A549 (cell line): ENCODE results near the gene GNPDA1. TPM values are rescaled to one million over a fixed set of nuclear protein-coding genes. Genes with fewer than 3 reads are reported as not detected.
A peak's percentile ranks its signal among the peaks of the same experiment; 100 is the strongest.

Experiments
- ATAC-seq, 2 experiments: fragments of 200-7000 bp in 1 of 2; fragments of >200 bp in 1 of 2; cut with Nextera tagmentation in 1 of 2; cut with Tn5 transposase in 1 of 2; 3 replicates each; pipeline versions ENCODE4 v1.8.0 to v1.9.1; 2018 to 2020; ENCODE audit warnings: mild to moderate bottlenecking in 1 of 2, moderate library complexity in 1 of 2
- CTCF ChIA-PET: fragments of 300-600 bp; sonication (Branson Sonifier 250); formaldehyde crosslinking; extraction: SDS; loops from one replicate; lab custom pipeline; 2021; ENCODE audit warnings: antibody characterized with exemption, inconsistent platforms; lab: Yijun Ruan, JAX
- POLR2A ChIA-PET: fragments of 350-600 bp; formaldehyde crosslinking; extraction: SDS; loops from one replicate; lab custom pipeline; 2021; ENCODE audit warnings: antibody characterized with exemption, inconsistent platforms; lab: Yijun Ruan, JAX
- DNase-seq, 2 experiments: peaks; one replicate each; pipeline versions ENCODE4 v3.0.0 to v3.0.0-alpha.2; 2011 to 2016; ENCODE audit warnings: low read depth in 1 of 2, low spot score in 1 of 2
- FAIRE-seq: peaks from 2 replicates; lab custom pipeline; 2011; peaks lifted over from hg19 to GRCh38; lab: Jason Lieb, UNC
- H3K27ac ChIP-seq, 2 experiments: fragments of >200 bp; sonication (Bioruptor Twin); formaldehyde crosslinking; 3 replicates each; pipeline ENCODE4 v1.5.1; 2016 to 2017
- H3K4me1 ChIP-seq: fragments of >200 bp; sonication (Bioruptor Twin); formaldehyde crosslinking; 3 replicates; pipeline ENCODE4 v1.6.1; 2016
- H3K4me2 ChIP-seq: fragments of >200 bp; sonication (Bioruptor Twin); formaldehyde crosslinking; 3 replicates; pipeline ENCODE4 v1.6.1; 2016
- H3K4me3 ChIP-seq: fragments of >200 bp; sonication (Bioruptor Twin); formaldehyde crosslinking; 3 replicates; pipeline ENCODE4 v1.5.1; 2016
- H3K9me3 ChIP-seq: fragments of >200 bp; sonication (Bioruptor Twin); formaldehyde crosslinking; 3 replicates; pipeline ENCODE4 v1.6.1; 2016
- ATOH8 ChIP-seq: fragments of 250-450 bp; sonication (Bioruptor Pico); IDR thresholded peaks from 2 replicates; pipeline ENCODE4 v1.5.0; 2020; ENCODE audit warnings: low read depth, mild to moderate bottlenecking, moderate library complexity
- BHLHE40 ChIP-seq: IDR thresholded peaks from 2 replicates; pipeline ENCODE4 v1.6.1; 2012; ENCODE audit warnings: low read depth, low read length, inconsistent platforms
- CBX8 ChIP-seq: fragments of 200-600 bp; sonication (generic); IDR thresholded peaks from 2 replicates; pipeline ENCODE4 v1.6.1; 2016
- CHD2 ChIP-seq: fragments of 150-350 bp; IDR thresholded peaks from 2 replicates; pipeline ENCODE4 v1.6.1; 2014; ENCODE audit warnings: low read length; ENCODE audit not compliant: partially characterized antibody
- CHD4 ChIP-seq: fragments of 200-600 bp; sonication (generic); IDR thresholded peaks from 2 replicates; pipeline ENCODE4 v1.6.1; 2016; ENCODE audit warnings: antibody characterized with exemption, mild to moderate bottlenecking, borderline replicate concordance
- CTCF ChIP-seq: fragments of >200 bp; sonication (Bioruptor Twin); formaldehyde crosslinking; IDR thresholded peaks from 3 replicates; pipeline ENCODE4 v1.5.1; 2016
- E2F6 ChIP-seq: IDR thresholded peaks from 2 replicates; pipeline ENCODE4 v1.6.1; 2012; ENCODE audit warnings: low read depth, borderline replicate concordance
- FOSL2 ChIP-seq, 2 experiments: fragments of 450-650 bp in 1 of 2; fragments of >200 bp in 1 of 2; sonication (Bioruptor Twin) in 1 of 2; formaldehyde crosslinking; IDR thresholded peaks; 2 replicates each; pipeline versions ENCODE4 v1.5.0 to v1.6.1; 2016 to 2020; ENCODE audit warnings: mild to moderate bottlenecking in 1 of 2, moderate library complexity in 1 of 2
- HDAC2 ChIP-seq: fragments of 200-600 bp; sonication (generic); IDR thresholded peaks from 2 replicates; pipeline ENCODE4 v1.6.1; 2016
- HMGXB4 ChIP-seq: fragments of 250-450 bp; sonication (Bioruptor Pico); IDR thresholded peaks from 2 replicates; pipeline ENCODE4 v1.5.0; 2021; ENCODE audit warnings: mild to moderate bottlenecking, moderate library complexity, borderline replicate concordance
- HOXB13 ChIP-seq: fragments of 250-450 bp; sonication (Bioruptor Pico); IDR thresholded peaks from 2 replicates; pipeline ENCODE4 v1.5.0; 2020; ENCODE audit warnings: low read depth, mild to moderate bottlenecking, moderate library complexity
- KDM1A ChIP-seq: fragments of 200-600 bp; sonication (generic); IDR thresholded peaks from 2 replicates; pipeline ENCODE4 v1.6.1; 2016; ENCODE audit warnings: low read depth, mild to moderate bottlenecking
- NFE2L2 ChIP-seq: fragments of 150-350 bp; conservative IDR thresholded peaks from 2 replicates; pipeline ENCODE4 v1.6.1; 2014; ENCODE audit warnings: low read length
- NPAS2 ChIP-seq: fragments of 250-450 bp; sonication (Bioruptor Pico); IDR thresholded peaks from 2 replicates; pipeline ENCODE4 v1.8.0; 2022; ENCODE audit warnings: mild to moderate bottlenecking, moderate library complexity, borderline replicate concordance
- POLR2A ChIP-seq: IDR thresholded peaks from 2 replicates; pipeline ENCODE4 v1.6.1; 2012; ENCODE audit warnings: mild to moderate bottlenecking, low read length
- RAD21 ChIP-seq, 2 experiments: fragments of >200 bp in 1 of 2; sonication (Bioruptor Twin) in 1 of 2; formaldehyde crosslinking in 1 of 2; IDR thresholded peaks in 1 of 2; conservative IDR thresholded peaks in 1 of 2; 2 replicates in 1 of 2; 3 replicates in 1 of 2; pipeline ENCODE4 v1.6.1; 2012 to 2018; ENCODE audit warnings: inconsistent platforms in 1 of 2
- RNF2 ChIP-seq: fragments of 200-600 bp; sonication (generic); IDR thresholded peaks from 2 replicates; pipeline ENCODE4 v1.6.1; 2016; ENCODE audit warnings: low read depth, mild to moderate bottlenecking, antibody characterized with exemption, moderate library complexity, borderline replicate concordance
- SMC3 ChIP-seq: fragments of >200 bp; sonication (Bioruptor Twin); formaldehyde crosslinking; IDR thresholded peaks from 3 replicates; pipeline ENCODE4 v1.6.1; 2018; ENCODE audit warnings: inconsistent platforms
- TP53 ChIP-seq: fragments of 250-450 bp; sonication (Bioruptor Pico); IDR thresholded peaks from 2 replicates; pipeline ENCODE4 v1.5.0; 2021; ENCODE audit warnings: mild to moderate bottlenecking, moderate library complexity
- ZC3H11A ChIP-seq: fragments of 450-650 bp; IDR thresholded peaks from 2 replicates; pipeline ENCODE4 v1.6.1; 2014; ENCODE audit warnings: antibody characterized with exemption, mild to moderate bottlenecking
- ZFP36 ChIP-seq: fragments of 450-650 bp; IDR thresholded peaks from 2 replicates; pipeline ENCODE4 v1.6.1; 2014; ENCODE audit warnings: borderline replicate concordance; ENCODE audit not compliant: partially characterized antibody
- WGBS: methylation state at CpG from one replicate; pipeline ENCODE4 v1.1.6; 2017; ENCODE audit errors: missing lambda C conversion rate; 5-methylcytosine and 5-hydroxymethylcytosine counted together
- polyA plus RNA-seq, 4 experiments: library from polyadenylated mRNA; depleted of rRNA in 3 of 4; stranded (reverse); fragments of >200 nt; fragmentation: RNase III in 1 of 4; extraction: RNeasy Plus Mini Kit Qiagen cat#74134 plus additional on column Dnase treatment in 1 of 4; gene quantifications; 2 replicates in 3 of 4; 3 replicates in 1 of 4; pipeline ENCODE4 v1.2.3, GENCODE V29; 2011 to 2017

Gene GNPDA1
- polyA plus RNA-seq, 2 of the 4 experiments (the other 2 are of a cell fraction) = 17.1 to 53.2 TPM

GRCh38 chr5:142015781-142016533, 3.1 kb upstream of the GNPDA1 start:
- TF ChIP-seq BHLHE40 = no peak
- TF ChIP-seq HMGXB4 = no peak
- no peak for TF ChIP-seq FOSL2 (IDR thresholded peaks at IDR 0.05)
- peak; percentile 50; the same call in 1 of the 2 replicates for TF ChIP-seq FOSL2 (CRISPR knock-in tag; IDR thresholded peaks at IDR 0.05)
- no peak for TF ChIP-seq HOXB13 (CRISPR knock-in tag)
- no peak for TF ChIP-seq CHD4
- peak overlapping the region; percentile 27 to 45; a peak in 3 of 6 replicates for H3K27ac ChIP-seq
- peak overlapping the region; percentile 22; the same call in 2 of the 3 replicates for H3K4me2 ChIP-seq
- H3K9me3 ChIP-seq = peaks cover 4% of the 10 kb centered on the region; the same call in 2 of the 3 replicates
- no peak for ATAC-seq
- ChIA-PET POLR2A (interaction anchor here (0.8 to 4.9 kb wide), 2 partner anchors 9 to 47 kb away, joined by 4 to 19 read pairs; partner anchors contain the start of gene RNF14), CTCF (interaction anchor here (0.7 to 13.0 kb wide), 19 partner anchors 9 to 137 kb away, joined by 3 to 97 read pairs (median 6); partner anchors contain the start of genes NDFIP1, PCDH1 and RNF14)
- no peak for DNase-seq
- no peak overlapping the region for H3K4me3 ChIP-seq
- FAIRE-seq = no peak
- peaks cover 39% of the 10 kb centered on the region for H3K4me1 ChIP-seq
- WGBS = 65% methylated on average over 6 of the region's 6 CpGs

GRCh38 chr5:142014911-142015584, 2.2 kb upstream of the GNPDA1 start:
- FAIRE-seq (no peak), ATAC-seq (peak; percentile 44 to 64; a peak in 5 of 6 replicates), DNase-seq (peak; percentile 62 to 63)
- WGBS = 26% methylated on average over 7 of the region's 7 CpGs
- ChIA-PET CTCF (interaction anchor here (0.7 to 13.0 kb wide), 27 partner anchors 8 to 322 kb away, joined by 3 to 97 read pairs (median 5); partner anchors contain the start of genes NDFIP1, PCDH1 and RNF14), POLR2A (interaction anchor here (0.6 to 4.9 kb wide), 2 partner anchors 46 to 855 kb away, joined by 3 to 19 read pairs; partner anchors contain the start of gene RNF14)
- Histone ChIP-seq H3K27ac (peak overlapping the region; percentile 18 to 45; a peak in 4 of 6 replicates), H3K4me2 (peak overlapping the region; percentile 22), H3K9me3 (no peaks in the 10 kb centered on the region), H3K4me1 (peaks cover 39% of the 10 kb centered on the region), H3K4me3 (no peak overlapping the region)
- TF ChIP-seq FOSL2 (IDR thresholded peaks at IDR 0.05) = peak; percentile 19; the same call in 1 of the 2 replicates
- peak; percentile 66 for TF ChIP-seq FOSL2 (CRISPR knock-in tag; IDR thresholded peaks at IDR 0.05)
- TF ChIP-seq CTCF = peak; percentile 78
- peak; percentile 37 to 39; a peak in 4 of 5 replicates for TF ChIP-seq RAD21 (conservative IDR thresholded peaks at IDR 0.05 in 1 of 2, IDR thresholded peaks at IDR 0.05 in 1 of 2)
- TF ChIP-seq NPAS2 = no peak
- no peak for TF ChIP-seq TP53
- peak; percentile 62 for TF ChIP-seq SMC3

- Histone ChIP-seq H3K4me2 (peak overlapping the region; percentile 85), H3K27ac (peak overlapping the region; percentile 94 to 95), H3K9me3 (no peaks in the 10 kb centered on the region), H3K4me1 (peaks cover 39% of the 10 kb centered on the region), H3K4me3 (no peak overlapping the region; the same call in 2 of the 3 replicates)
- WGBS = 83% methylated on average over 15 of the region's 16 CpGs
- ATAC-seq (peak in 1 of 2 experiments; percentile 17; a peak in 3 of 6 replicates), FAIRE-seq (no peak), DNase-seq (peak in 1 of 2 experiments; percentile 46)
- ChIA-PET CTCF (interaction anchor here (0.6 to 13.0 kb wide), 31 partner anchors 8 to 321 kb away, joined by 3 to 97 read pairs (median 5); partner anchors contain the start of genes NDFIP1, PCDH1 and RNF14), POLR2A (interaction anchor here (0.6 to 4.9 kb wide), 3 partner anchors 45 to 856 kb away, joined by 3 to 19 read pairs (median 3); partner anchors contain the start of genes RELL2 and RNF14)
- TF ChIP-seq RNF2 (no peak), SMC3 (no peak), E2F6 (no peak), KDM1A (no peak), ATOH8 (CRISPR knock-in tag) (no peak), POLR2A (no peak), ZFP36 (no peak), CHD2 (no peak), NFE2L2 (no peak), TP53 (no peak), HDAC2 (no peak), ZC3H11A (no peak), CBX8 (no peak)
Observed at GRCh38 chr5:142013734-142014521, 1.1 kb upstream of the GNPDA1 start.
